ENCODE measurements around the gene BATF. TPM values are rescaled to one million over a fixed set of nuclear protein-coding genes. Genes with fewer than 3 reads are reported as not detected.

The BATF gene
- polyA plus RNA-seq, 1 donor from 2014 or later = not detected

- Histone ChIP-seq H3F3A (ENCODE audit: insufficient read depth, low read length, poor library complexity, severe bottlenecking) (no peaks in the 10 kb centered on the region), H3K9ac (ENCODE audit: low read length) (no peak overlapping the region), H3K27ac (ENCODE audit: low read length) (no peak overlapping the region), H3K9me2 (ENCODE audit: insufficient read depth, low read length) (no peaks in the 10 kb centered on the region), H3K27me3 (ENCODE audit: insufficient read depth, low read depth, low read length) (no peaks in the 10 kb centered on the region), H3K4me2 (ENCODE audit: low read length) (no peak overlapping the region), H4K20me1 (ENCODE audit: insufficient read depth) (no peaks in the 10 kb centered on the region), H3K4me3 (ENCODE audit: low read length) (no peak overlapping the region), H3K36me3 (ENCODE audit: insufficient read depth, low read length) (no peaks in the 10 kb centered on the region), H3K9me3 (ENCODE audit: low read length) (no peaks in the 10 kb centered on the region), H3K79me2 (replicated peaks; ENCODE audit: insufficient read depth, low read length) (no peaks in the 10 kb centered on the region), H2AFZ (ENCODE audit: low read depth, low read length) (no peak overlapping the region)
- no peak for TF ChIP-seq MXI1 (conservative IDR thresholded peaks at IDR 0.05; ENCODE audit: poor library complexity, severe bottlenecking)
- TF ChIP-seq RAD21 (conservative IDR thresholded peaks at IDR 0.05) = no peak
- TF ChIP-seq TAF1 (IDR thresholded peaks at IDR 0.05; ENCODE audit: low read depth) = no peak
- TF ChIP-seq CTCF (IDR thresholded peaks at IDR 0.05; ENCODE audit: poor library complexity, severe bottlenecking) = no peak
- no peak for TF ChIP-seq EP300 (conservative IDR thresholded peaks at IDR 0.05; ENCODE audit: poor library complexity, severe bottlenecking)
- no peak for TF ChIP-seq SMC3 (conservative IDR thresholded peaks at IDR 0.05; ENCODE audit: poor library complexity)
- TF ChIP-seq, protein P1, sequence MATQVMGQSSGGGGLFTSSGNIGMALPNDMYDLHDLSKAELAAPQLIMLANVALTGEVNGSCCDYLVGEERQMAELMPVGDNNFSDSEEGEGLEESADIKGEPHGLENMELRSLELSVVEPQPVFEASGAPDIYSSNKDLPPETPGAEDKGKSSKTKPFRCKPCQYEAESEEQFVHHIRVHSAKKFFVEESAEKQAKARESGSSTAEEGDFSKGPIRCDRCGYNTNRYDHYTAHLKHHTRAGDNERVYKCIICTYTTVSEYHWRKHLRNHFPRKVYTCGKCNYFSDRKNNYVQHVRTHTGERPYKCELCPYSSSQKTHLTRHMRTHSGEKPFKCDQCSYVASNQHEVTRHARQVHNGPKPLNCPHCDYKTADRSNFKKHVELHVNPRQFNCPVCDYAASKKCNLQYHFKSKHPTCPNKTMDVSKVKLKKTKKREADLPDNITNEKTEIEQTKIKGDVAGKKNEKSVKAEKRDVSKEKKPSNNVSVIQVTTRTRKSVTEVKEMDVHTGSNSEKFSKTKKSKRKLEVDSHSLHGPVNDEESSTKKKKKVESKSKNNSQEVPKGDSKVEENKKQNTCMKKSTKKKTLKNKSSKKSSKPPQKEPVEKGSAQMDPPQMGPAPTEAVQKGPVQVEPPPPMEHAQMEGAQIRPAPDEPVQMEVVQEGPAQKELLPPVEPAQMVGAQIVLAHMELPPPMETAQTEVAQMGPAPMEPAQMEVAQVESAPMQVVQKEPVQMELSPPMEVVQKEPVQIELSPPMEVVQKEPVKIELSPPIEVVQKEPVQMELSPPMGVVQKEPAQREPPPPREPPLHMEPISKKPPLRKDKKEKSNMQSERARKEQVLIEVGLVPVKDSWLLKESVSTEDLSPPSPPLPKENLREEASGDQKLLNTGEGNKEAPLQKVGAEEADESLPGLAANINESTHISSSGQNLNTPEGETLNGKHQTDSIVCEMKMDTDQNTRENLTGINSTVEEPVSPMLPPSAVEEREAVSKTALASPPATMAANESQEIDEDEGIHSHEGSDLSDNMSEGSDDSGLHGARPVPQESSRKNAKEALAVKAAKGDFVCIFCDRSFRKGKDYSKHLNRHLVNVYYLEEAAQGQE (IDR thresholded peaks at IDR 0.05; ENCODE audit: borderline replicate concordance) = no peak
- TF ChIP-seq POLR2AphosphoS5 (IDR thresholded peaks at IDR 0.05) = no peak
- TF ChIP-seq EZH2 (IDR thresholded peaks at IDR 0.05; ENCODE audit: borderline replicate concordance, insufficient read depth, low read length, poor library complexity, severe bottlenecking) = no peak
Observed at GRCh38 chr14:75521415-75522199, 662 bp upstream of the BATF start.

DNA sequence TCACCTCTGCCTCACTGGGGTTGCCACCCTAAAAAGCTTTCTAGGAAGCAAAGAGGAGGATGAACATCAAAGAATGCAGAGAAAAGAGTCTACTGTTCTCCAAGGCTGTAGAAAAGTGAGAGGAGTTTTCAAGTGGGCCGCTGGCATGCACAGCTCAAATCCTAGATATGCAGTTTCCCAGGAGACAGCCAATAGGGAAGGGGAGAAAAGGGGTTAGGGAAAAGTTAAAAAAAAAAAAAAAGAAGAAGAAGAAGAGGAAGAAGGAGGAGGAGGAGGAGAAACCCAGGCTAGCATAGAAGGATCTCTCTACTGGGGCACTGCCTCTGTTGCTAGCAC, 682 bp downstream of the BATF start:
- no peak overlapping the region for H3K4me3 ChIP-seq (ENCODE audit: low read length)

More for the DNA sequence above, 682 bp downstream of the BATF start:
- no peak overlapping the region for H2AFZ ChIP-seq (ENCODE audit: low read depth, low read length)
- H3K9me2 ChIP-seq (ENCODE audit: insufficient read depth, low read length) = no peaks in the 10 kb centered on the region
- H3F3A ChIP-seq (ENCODE audit: insufficient read depth, low read length, poor library complexity, severe bottlenecking) = no peaks in the 10 kb centered on the region
- no peak overlapping the region for H3K9ac ChIP-seq (ENCODE audit: low read length)
- H3K9me3 ChIP-seq (ENCODE audit: low read length) = no peaks in the 10 kb centered on the region
- no peak overlapping the region for H3K4me2 ChIP-seq (ENCODE audit: low read length)
- H3K27ac ChIP-seq (ENCODE audit: low read length) = no peak overlapping the region
- TF ChIP-seq, protein P1 (IDR thresholded peaks at IDR 0.05; ENCODE audit: borderline replicate concordance) = no peak
- TF ChIP-seq TAF1 (IDR thresholded peaks at IDR 0.05; ENCODE audit: low read depth) (no peak), SMC3 (conservative IDR thresholded peaks at IDR 0.05; ENCODE audit: poor library complexity) (no peak), MXI1 (conservative IDR thresholded peaks at IDR 0.05; ENCODE audit: poor library complexity, severe bottlenecking) (no peak), POLR2AphosphoS5 (IDR thresholded peaks at IDR 0.05) (no peak), RAD21 (conservative IDR thresholded peaks at IDR 0.05) (no peak), CTCF (IDR thresholded peaks at IDR 0.05; ENCODE audit: poor library complexity, severe bottlenecking) (no peak)
- H4K20me1 ChIP-seq (ENCODE audit: insufficient read depth) = no peaks in the 10 kb centered on the region
- no peaks in the 10 kb centered on the region for H3K27me3 ChIP-seq (ENCODE audit: insufficient read depth, low read depth, low read length)
- H3K79me2 ChIP-seq (replicated peaks; ENCODE audit: insufficient read depth, low read length) = no peaks in the 10 kb centered on the region
- H3K36me3 ChIP-seq (ENCODE audit: insufficient read depth, low read length) = no peaks in the 10 kb centered on the region
